ENCODE measurements around the gene STK24.

DNA sequence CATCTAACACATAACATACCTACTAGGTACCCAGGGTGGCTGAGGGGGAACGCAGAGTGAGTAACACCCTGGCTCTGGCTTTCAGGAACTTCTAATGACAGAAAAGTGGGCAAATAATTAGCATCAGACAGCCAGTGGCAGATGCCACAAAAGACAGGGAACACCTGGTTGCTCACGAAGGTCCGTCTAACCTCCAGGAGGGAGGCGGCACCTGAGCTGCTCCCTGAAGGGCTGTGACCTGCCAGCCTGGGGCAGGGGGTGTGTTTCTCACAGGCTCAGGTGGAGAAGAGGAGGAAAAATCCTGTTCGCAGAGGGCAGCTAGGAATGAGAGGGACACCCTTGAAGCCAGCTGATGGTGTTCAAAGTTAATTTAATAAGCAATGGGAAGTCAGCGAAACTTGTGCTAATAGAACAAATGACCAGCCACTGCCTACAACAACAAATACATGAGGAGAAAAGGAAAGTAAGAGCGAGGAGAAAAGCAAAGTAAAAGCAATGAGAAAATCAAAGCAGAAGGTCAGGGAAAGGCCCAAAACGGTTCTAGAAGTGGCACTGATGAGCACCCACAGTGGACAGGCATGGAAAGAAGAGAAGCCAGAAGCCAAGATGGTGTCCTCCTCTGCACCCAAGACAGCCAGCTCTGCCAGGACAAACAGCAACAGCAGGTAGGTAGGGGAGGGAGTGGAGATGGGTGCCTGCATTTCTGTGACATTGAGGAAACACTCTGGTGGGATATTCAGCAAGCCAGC, 87.3 kb downstream of the STK24 start:
- no peak for TF ChIP-seq POLR2A (IDR thresholded peaks at IDR 0.05)
- TF ChIP-seq, protein P1, sequence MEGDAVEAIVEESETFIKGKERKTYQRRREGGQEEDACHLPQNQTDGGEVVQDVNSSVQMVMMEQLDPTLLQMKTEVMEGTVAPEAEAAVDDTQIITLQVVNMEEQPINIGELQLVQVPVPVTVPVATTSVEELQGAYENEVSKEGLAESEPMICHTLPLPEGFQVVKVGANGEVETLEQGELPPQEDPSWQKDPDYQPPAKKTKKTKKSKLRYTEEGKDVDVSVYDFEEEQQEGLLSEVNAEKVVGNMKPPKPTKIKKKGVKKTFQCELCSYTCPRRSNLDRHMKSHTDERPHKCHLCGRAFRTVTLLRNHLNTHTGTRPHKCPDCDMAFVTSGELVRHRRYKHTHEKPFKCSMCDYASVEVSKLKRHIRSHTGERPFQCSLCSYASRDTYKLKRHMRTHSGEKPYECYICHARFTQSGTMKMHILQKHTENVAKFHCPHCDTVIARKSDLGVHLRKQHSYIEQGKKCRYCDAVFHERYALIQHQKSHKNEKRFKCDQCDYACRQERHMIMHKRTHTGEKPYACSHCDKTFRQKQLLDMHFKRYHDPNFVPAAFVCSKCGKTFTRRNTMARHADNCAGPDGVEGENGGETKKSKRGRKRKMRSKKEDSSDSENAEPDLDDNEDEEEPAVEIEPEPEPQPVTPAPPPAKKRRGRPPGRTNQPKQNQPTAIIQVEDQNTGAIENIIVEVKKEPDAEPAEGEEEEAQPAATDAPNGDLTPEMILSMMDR (IDR thresholded peaks at IDR 0.05): no peak
